H1 (cell line): Measurements from ENCODE around the gene CELF2. TPM values are rescaled to one million over a fixed set of nuclear protein-coding genes. Genes with fewer than 3 reads are reported as not detected.

ENCODE experiments used
- CTCF ChIA-PET: fragments of 300-600 bp; sonication (Branson Sonifier 250); formaldehyde crosslinking; loops from one replicate; lab custom pipeline; 2021; ENCODE audit not compliant: partially characterized antibody; lab: Charles Lee
- POLR2A ChIA-PET: fragments of 300-600 bp; sonication (Branson Sonifier 250); formaldehyde crosslinking; loops from one replicate; lab custom pipeline; 2021; ENCODE audit warnings: inconsistent platforms; ENCODE audit not compliant: partially characterized antibody; lab: Charles Lee
- DNase-seq, 2 experiments: peaks; one replicate each; pipeline versions ENCODE4 v3.0.0 to v3.0.0-alpha.2; 2010 to 2022; ENCODE audit warnings: low spot score in 2 of 2, low read depth in 1 of 2, mixed read lengths in 1 of 2
- FAIRE-seq: peaks from 2 replicates; lab custom pipeline; 2011; peaks lifted over from hg19 to GRCh38; lab: Jason Lieb, UNC
- H2AFZ ChIP-seq: 2 replicates; pipeline ENCODE4 v1.8.1; 2012; ENCODE audit warnings: low read length, inconsistent platforms
- H2AK5ac ChIP-seq: 2 replicates; pipeline ENCODE4 v1.6.1; 2013; ENCODE audit warnings: low read depth, low read length
- H2BK120ac ChIP-seq: replicated peaks from 2 replicates; pipeline ENCODE3; 2013; ENCODE audit warnings: low read depth, low read length, inconsistent platforms
- H2BK12ac ChIP-seq: 2 replicates; pipeline ENCODE4 v1.6.1; 2013; ENCODE audit warnings: low read depth, low read length
- H2BK15ac ChIP-seq: 2 replicates; pipeline ENCODE4 v1.6.1; 2013; ENCODE audit warnings: low read length
- H2BK20ac ChIP-seq: 2 replicates; pipeline ENCODE4 v1.6.1; 2013; ENCODE audit warnings: low read length
- H2BK5ac ChIP-seq: 2 replicates; pipeline ENCODE4 v1.6.1; 2013; ENCODE audit warnings: low read depth, low read length
- H3K14ac ChIP-seq: 2 replicates; pipeline ENCODE4 v1.6.1; 2013; ENCODE audit warnings: inconsistent platforms; ENCODE audit not compliant: insufficient read length
- H3K18ac ChIP-seq: 2 replicates; pipeline ENCODE4 v1.6.1; 2013; ENCODE audit warnings: low read length; ENCODE audit errors: extremely low read depth
- H3K23ac ChIP-seq: 2 replicates; pipeline ENCODE4 v1.6.1; 2013; ENCODE audit warnings: inconsistent platforms; ENCODE audit not compliant: insufficient read length
- H3K23me2 ChIP-seq: 2 replicates; pipeline ENCODE4 v1.6.1; 2013; ENCODE audit warnings: low read depth, low read length
- H3K27ac ChIP-seq: 2 replicates; pipeline ENCODE4 v1.6.1; 2011; ENCODE audit warnings: low read depth, low read length, inconsistent platforms
- H3K27me3 ChIP-seq, 4 experiments: replicated peaks in 1 of 4; 1 replicate in 1 of 4; 2 replicates in 3 of 4; pipeline versions ENCODE4 v1.6.1 to v1.8.1; 2011 to 2013; ENCODE audit warnings: low read length in 3 of 4, mild to moderate bottlenecking in 3 of 4, inconsistent platforms in 2 of 4, mixed read lengths in 2 of 4, moderate library complexity in 1 of 4; ENCODE audit not compliant: control insufficient read depth in 3 of 4, insufficient read depth in 3 of 4; ENCODE audit errors: extremely low read depth in 1 of 4
- H3K36me3 ChIP-seq, 4 experiments: 2 replicates each; pipeline versions ENCODE4 v1.6.1 to v1.8.1; 2011 to 2013; ENCODE audit warnings: mild to moderate bottlenecking in 4 of 4, low read length in 3 of 4, moderate library complexity in 2 of 4, control low read depth in 1 of 4, inconsistent platforms in 1 of 4; ENCODE audit not compliant: insufficient read depth in 4 of 4, control insufficient read depth in 2 of 4
- H3K4ac ChIP-seq: replicated peaks from 2 replicates; pipeline ENCODE3; 2013; ENCODE audit warnings: low read length, low read depth, mixed read lengths, inconsistent platforms; ENCODE audit not compliant: insufficient read length
- H3K4me1 ChIP-seq, 4 experiments: replicated peaks in 1 of 4; 1 replicate in 1 of 4; 2 replicates in 3 of 4; pipeline versions ENCODE4 v1.6.1 to v1.8.1; 2011 to 2013; ENCODE audit warnings: low read length in 3 of 4, inconsistent platforms in 2 of 4, mixed read lengths in 1 of 4; ENCODE audit not compliant: insufficient read depth in 4 of 4, control insufficient read depth in 3 of 4
- H3K4me2 ChIP-seq, 2 experiments: 2 replicates each; pipeline versions ENCODE4 v1.6.1 to v1.8.1; 2011 to 2013; ENCODE audit warnings: low read depth in 2 of 2, low read length in 2 of 2, control low read depth in 1 of 2, inconsistent platforms in 1 of 2, mild to moderate bottlenecking in 1 of 2; ENCODE audit not compliant: insufficient read depth in 1 of 2
- H3K4me3 ChIP-seq, 4 experiments: fragments of 200-600, 300-600 bp in 1 of 4; sonication (generic), shearing (Covaris generic), sonication (Bioruptor Twin) in 1 of 4; 2 replicates each; pipeline versions ENCODE4 v1.5.1 to v1.8.1; 2011 to 2016; ENCODE audit warnings: low read length in 4 of 4, low read depth in 3 of 4, control low read depth in 2 of 4, inconsistent platforms in 2 of 4, mild to moderate bottlenecking in 2 of 4, mixed read lengths in 1 of 4, moderate library complexity in 1 of 4; ENCODE audit not compliant: insufficient read depth in 2 of 4; ENCODE audit errors: extremely low read depth in 1 of 4
- H3K56ac ChIP-seq: replicated peaks from 2 replicates; pipeline ENCODE3; 2013; ENCODE audit warnings: low read depth, mild to moderate bottlenecking, mixed read lengths, low read length, inconsistent platforms; ENCODE audit not compliant: insufficient read length
- H3K79me1 ChIP-seq: 2 replicates; pipeline ENCODE4 v1.6.1; 2013; ENCODE audit warnings: low read depth, low read length, control low read depth
- H3K79me2 ChIP-seq, 2 experiments: 2 replicates each; pipeline versions ENCODE4 v1.6.1 to v1.8.1; 2012 to 2013; ENCODE audit warnings: low read length in 2 of 2, mild to moderate bottlenecking in 2 of 2, inconsistent platforms in 1 of 2; ENCODE audit not compliant: insufficient read depth in 2 of 2, control insufficient read depth in 1 of 2
- H3K9ac ChIP-seq, 4 experiments: replicated peaks in 1 of 4; 1 replicate in 1 of 4; 2 replicates in 3 of 4; pipeline versions ENCODE4 v1.6.1 to v1.8.1; 2011 to 2013; ENCODE audit warnings: low read depth in 3 of 4, low read length in 3 of 4, control low read depth in 2 of 4, mild to moderate bottlenecking in 2 of 4, moderate library complexity in 2 of 4, inconsistent platforms in 1 of 4; ENCODE audit errors: extremely low read depth in 1 of 4
- H3K9me3 ChIP-seq, 2 experiments: 2 replicates each; pipeline versions ENCODE4 v1.6.1 to v1.8.1; 2012 to 2013; ENCODE audit warnings: mild to moderate bottlenecking in 2 of 2, moderate library complexity in 2 of 2, control low read depth in 1 of 2, inconsistent platforms in 1 of 2, low read depth in 1 of 2, low read length in 1 of 2, mixed read lengths in 1 of 2; ENCODE audit not compliant: insufficient read depth in 2 of 2
- H4K20me1 ChIP-seq, 2 experiments: replicated peaks in 1 of 2; 2 replicates each; pipeline versions ENCODE3 to v1.8.1; 2011 to 2013; ENCODE audit warnings: inconsistent platforms in 2 of 2, low read length in 2 of 2, mild to moderate bottlenecking in 1 of 2; ENCODE audit not compliant: insufficient read depth in 2 of 2, control insufficient read depth in 1 of 2
- H4K5ac ChIP-seq: 2 replicates; pipeline ENCODE4 v1.6.1; 2013; ENCODE audit warnings: low read length, low read depth, mixed read lengths, inconsistent platforms; ENCODE audit not compliant: insufficient read length
- H4K8ac ChIP-seq: 2 replicates; pipeline ENCODE4 v1.8.0; 2013; ENCODE audit warnings: mild to moderate bottlenecking, moderate library complexity, low read length, inconsistent platforms; ENCODE audit not compliant: insufficient read depth; ENCODE audit errors: extremely low read depth
- H4K91ac ChIP-seq: replicated peaks from 2 replicates; pipeline ENCODE3; 2013; ENCODE audit warnings: low read length, mixed read lengths, inconsistent platforms; ENCODE audit not compliant: insufficient read length
- HDAC2 ChIP-seq, 2 experiments: fragments of 300-600 bp in 1 of 2; sonication (generic) in 1 of 2; IDR thresholded peaks; 2 replicates each; pipeline ENCODE4 v1.6.1; 2011 to 2012; ENCODE audit warnings: low read depth in 2 of 2, low read length in 2 of 2, mild to moderate bottlenecking in 2 of 2, moderate library complexity in 2 of 2, borderline replicate concordance in 1 of 2, inconsistent platforms in 1 of 2
- KDM5A ChIP-seq: fragments of 200-600 bp; IDR thresholded peaks from 2 replicates; pipeline ENCODE4 v1.7.1; 2012; ENCODE audit warnings: mild to moderate bottlenecking, low read length, inconsistent platforms, mixed read lengths
- NRF1 ChIP-seq: IDR thresholded peaks from 2 replicates; pipeline ENCODE4 v1.6.1; 2011; ENCODE audit warnings: mild to moderate bottlenecking, low read depth, low read length, improper control_type of control experiment
- PHF8 ChIP-seq: fragments of 200-600 bp; sonication (generic); conservative IDR thresholded peaks from 2 replicates; pipeline ENCODE4 v1.7.1; 2012; ENCODE audit warnings: low read depth, mild to moderate bottlenecking, inconsistent platforms, low read length, moderate library complexity
- RNF2 ChIP-seq: fragments of 200-900, 300-1000 bp; sonication (generic); IDR thresholded peaks from 2 replicates; pipeline ENCODE4 v1.7.1; 2016; ENCODE audit warnings: borderline replicate concordance, low read depth, mild to moderate bottlenecking, antibody characterized with exemption, low read length; ENCODE audit not compliant: poor library complexity, severe bottlenecking; ENCODE audit errors: missing control alignments
- SP2 ChIP-seq: IDR thresholded peaks from 2 replicates; pipeline ENCODE4 v1.6.1; 2012; ENCODE audit warnings: mild to moderate bottlenecking, low read length, inconsistent platforms
- SRF ChIP-seq: IDR thresholded peaks from 2 replicates; pipeline ENCODE4 v1.6.1; 2011; ENCODE audit warnings: mild to moderate bottlenecking, low read depth, low read length, moderate library complexity
- TEAD4 ChIP-seq: IDR thresholded peaks from 2 replicates; pipeline ENCODE4 v1.6.1; 2012; ENCODE audit warnings: low read depth, low read length, inconsistent platforms, mixed read lengths
- WGBS, 2 experiments: shearing (Covaris generic) in 1 of 2; methylation state at CpG; one replicate each; pipeline versions ENCODE4 v1.1.6 to v1.1.7; 2013 to 2015; ENCODE audit warnings: low lambda C conversion rate in 2 of 2, mixed read lengths in 2 of 2, inconsistent platforms in 1 of 2, low coverage in 1 of 2, missing lambda C conversion rate in 1 of 2; ENCODE audit not compliant: insufficient replicate concordance in 2 of 2, insufficient coverage in 1 of 2, insufficient read length in 1 of 2; ENCODE audit errors: extremely low coverage in 1 of 2, missing lambda C conversion rate in 1 of 2; 5-methylcytosine and 5-hydroxymethylcytosine counted together
- polyA plus RNA-seq, 7 experiments: library from polyadenylated mRNA; depleted of rRNA in 3 of 7; stranded (reverse) in 5 of 7; unstranded in 2 of 7; fragments of >200 nt in 5 of 7; fragments of 200-250 nt in 2 of 7; gene quantifications; 1 replicate in 5 of 7; 2 replicates in 1 of 7; 4 replicates in 1 of 7; pipeline versions ENCODE4 v1.2.1 to v1.2.3, GENCODE V29; 2011 to 2013; ENCODE audit warnings: missing spikeins in 2 of 7, mixed read lengths in 2 of 7
- total RNA-seq: library from RNA; stranded (reverse); fragmentation: NEBNext Ultra II Directional; extraction: Animal tissue kit (Norgen Biotek cat#: 25700); gene quantifications from 2 replicates; pipeline ENCODE4 v1.2.1, GENCODE V29; 2021

The CELF2 gene
- total and polyA plus RNA-seq, 2 of the 8 experiments (the other 6 are each of a cell fraction or from before 2014, with no cell fraction given) = 18.3 to 22.7 TPM

DNA sequence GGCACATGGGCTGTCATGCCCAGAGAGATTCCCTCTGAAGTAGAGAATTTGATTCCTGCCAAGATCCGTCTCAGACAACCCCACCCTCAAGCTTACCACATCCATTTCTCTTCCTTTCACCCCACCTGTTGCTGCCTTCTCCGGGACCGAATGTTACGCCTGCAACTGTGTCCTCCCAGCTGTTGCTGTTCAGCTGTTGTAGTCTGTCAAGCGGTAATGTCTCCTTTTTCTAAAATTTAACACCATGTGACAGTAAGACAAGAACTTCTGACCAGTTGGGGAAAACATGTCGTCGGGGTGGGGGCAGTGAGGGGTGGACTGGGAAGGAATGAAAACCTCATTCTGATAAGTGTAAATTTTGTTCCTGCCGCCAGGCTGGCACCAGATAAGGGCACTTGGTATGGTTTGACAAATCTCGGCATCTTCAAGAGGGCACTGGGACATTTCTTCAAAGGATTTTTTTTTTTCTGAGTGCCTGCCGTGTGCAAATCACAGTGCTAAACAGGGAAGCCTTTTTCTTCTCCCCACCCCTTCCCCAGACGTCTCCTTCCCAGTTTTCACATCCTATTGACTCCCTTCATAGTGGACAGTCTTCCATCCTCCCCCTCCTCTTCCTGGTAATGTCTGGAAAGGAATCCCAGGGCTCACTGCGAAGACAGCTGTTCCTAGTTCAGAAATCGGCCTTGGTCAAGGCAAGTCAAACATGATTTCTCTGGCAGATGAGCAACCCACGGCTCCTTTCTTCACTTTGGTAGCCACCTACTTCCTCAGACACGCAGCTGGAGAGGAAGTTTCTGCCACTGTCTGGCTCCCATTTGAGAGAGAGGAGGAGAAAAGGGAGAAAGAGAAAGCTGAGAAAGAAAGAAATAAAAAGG, 5.0 kb upstream of the CELF2 start:
- no peak overlapping the region for H3K14ac ChIP-seq
- no peak overlapping the region for H2BK15ac ChIP-seq
- CTCF ChIA-PET = interaction anchor here (1.3 to 4.0 kb wide), 2 partner anchors 10 to 24 kb away, joined by 3 to 17 read pairs; no protein-coding TSS in a partner anchor
- H2BK20ac ChIP-seq = no peak overlapping the region
- no peak overlapping the region for H4K5ac ChIP-seq
- no peaks in the 10 kb centered on the region for H3K79me2 ChIP-seq
- H2BK120ac ChIP-seq = no peak overlapping the region
- H3K79me1 ChIP-seq = no peaks in the 10 kb centered on the region
- no peak overlapping the region for H3K56ac ChIP-seq
- H3K27ac ChIP-seq = no peak overlapping the region
- no peaks in the 10 kb centered on the region for H3K36me3 ChIP-seq
- H2BK12ac ChIP-seq = no peak overlapping the region
- no peak overlapping the region for H4K91ac ChIP-seq
- FAIRE-seq (no peak), DNase-seq (no peak)
- no peak overlapping the region for H3K9ac ChIP-seq
- no peak overlapping the region for H2BK5ac ChIP-seq
- H3K4me1 ChIP-seq = peaks cover 0 to 5% (median 1%) of the 10 kb centered on the region in 4 experiments; a peak in 3 of 7 replicates
- no peak overlapping the region for H3K23ac ChIP-seq
- peaks cover 0 to 1% (median 0%) of the 10 kb centered on the region in 4 experiments; a peak in 1 of 7 replicates for H3K27me3 ChIP-seq
- no peak overlapping the region for H3K18ac ChIP-seq
- H2AFZ ChIP-seq = peak overlapping the region; percentile 75
- no peak overlapping the region for H3K4me2 ChIP-seq
- peaks cover 4% of the 10 kb centered on the region for H3K23me2 ChIP-seq
- no peak overlapping the region for H2AK5ac ChIP-seq
- POLR2A ChIA-PET = interaction anchor here (0.7 kb wide), 1 partner anchor 13 kb away, joined by 3 read pairs; no protein-coding TSS in a partner anchor
- H3K9me3 ChIP-seq = no peaks in the 10 kb centered on the region; a peak in 1 of 4 replicates
- no peaks in the 10 kb centered on the region for H4K20me1 ChIP-seq
- H4K8ac ChIP-seq = no peak overlapping the region
- WGBS, 2 experiments = 84% methylated on average over 14 of the region's 15 CpGs; no CpG with 5 or more reads in 1 of the 2 experiments
- no peak overlapping the region for H3K4ac ChIP-seq
- H3K4me3 ChIP-seq = no peak overlapping the region
- no peak for TF ChIP-seq PHF8
- no peak for TF ChIP-seq SRF
- no peak for TF ChIP-seq SP2
- no peak for TF ChIP-seq TEAD4
- no peak for TF ChIP-seq HDAC2 (IDR thresholded peaks at IDR 0.05; ENCODE audit: borderline replicate concordance in 1 of 2, low read depth in 2 of 2, low read length in 2 of 2)
- no peak for TF ChIP-seq KDM5A
- TF ChIP-seq NRF1 = no peak
- TF ChIP-seq RNF2 = no peak
